Large intestine (tissue), 3 donors: ENCODE measurements around the gene INTS11. TPM values are rescaled to one million over a fixed set of nuclear protein-coding genes. Genes with fewer than 3 reads are reported as not detected.

Experiments used
- DNase-seq, 2 donors: peaks; one replicate each; pipeline versions ENCODE4 v3.0.0 to v3.0.0-alpha.2; 2013
- H3K27ac ChIP-seq: one replicate; pipeline ENCODE4 v1.5.1; 2013; ENCODE audit warnings: low read length
- H3K27me3 ChIP-seq: 2 replicates; pipeline ENCODE4 v1.6.1; 2013; ENCODE audit warnings: low read length; ENCODE audit not compliant: control insufficient read depth, insufficient read depth
- H3K36me3 ChIP-seq: 2 replicates; pipeline ENCODE4 v1.6.1; 2013; ENCODE audit warnings: low read length; ENCODE audit not compliant: control insufficient read depth, insufficient read depth
- H3K4me1 ChIP-seq: one replicate; pipeline ENCODE4 v1.6.1; 2013; ENCODE audit warnings: low read length; ENCODE audit not compliant: control insufficient read depth, insufficient read depth
- H3K4me3 ChIP-seq: one replicate; pipeline ENCODE4 v1.5.1; 2013; ENCODE audit warnings: low read length
- H3K9me3 ChIP-seq: one replicate; pipeline ENCODE4 v1.6.1; 2013; ENCODE audit warnings: mild to moderate bottlenecking, low read depth, low read length, moderate library complexity; ENCODE audit not compliant: control insufficient read depth
- WGBS: methylation state at CpG from one replicate; pipeline ENCODE4 v1.1.5; 2013; ENCODE audit warnings: low lambda C conversion rate; ENCODE audit not compliant: insufficient coverage; 5-methylcytosine and 5-hydroxymethylcytosine counted together
- polyA plus RNA-seq: library from polyadenylated mRNA; unstranded; fragments of 120-200 nt; gene quantifications from one replicate; pipeline ENCODE4 v1.2.1, GENCODE V29; 2013

Gene INTS11
- polyA plus RNA-seq, 1 donor = 147 TPM

GRCh38 chr1:1344655-1345361 is 20.3 kb upstream of the INTS11 start:
- Histone ChIP-seq H3K9me3 (no peaks in the 10 kb centered on the region), H3K27ac (no peak overlapping the region), H3K4me3 (no peak overlapping the region), H3K27me3 (no peaks in the 10 kb centered on the region), H3K4me1 (peaks cover 37% of the 10 kb centered on the region), H3K36me3 (peaks cover 24% of the 10 kb centered on the region)
- no CpG with 5 or more reads among the region's 15 CpGs for WGBS
- no peak for DNase-seq

GRCh38 chr1:1343811-1344421 is 19.5 kb upstream of the INTS11 start:
- Histone ChIP-seq H3K4me1 (peaks cover 37% of the 10 kb centered on the region), H3K36me3 (peaks cover 28% of the 10 kb centered on the region), H3K4me3 (no peak overlapping the region), H3K9me3 (no peaks in the 10 kb centered on the region), H3K27ac (no peak overlapping the region), H3K27me3 (no peaks in the 10 kb centered on the region)
- WGBS = no CpG with 5 or more reads among the region's 24 CpGs
- no peak for DNase-seq

- Histone ChIP-seq H3K27ac (no peak overlapping the region), H3K4me1 (peaks cover 32% of the 10 kb centered on the region), H3K27me3 (no peaks in the 10 kb centered on the region), H3K4me3 (no peak overlapping the region), H3K9me3 (peaks cover 4% of the 10 kb centered on the region), H3K36me3 (peaks cover 38% of the 10 kb centered on the region)
- no CpG with 5 or more reads among the region's 18 CpGs for WGBS
- no peak for DNase-seq
These were observed 18.2 kb upstream of the INTS11 start for GRCh38 chr1:1342584-1343115.

GRCh38 chr1:1342061-1342562 is 17.7 kb upstream of the INTS11 start:
- Histone ChIP-seq H3K9me3 (peaks cover 4% of the 10 kb centered on the region), H3K27me3 (no peaks in the 10 kb centered on the region), H3K4me1 (peaks cover 29% of the 10 kb centered on the region), H3K4me3 (no peak overlapping the region), H3K36me3 (peaks cover 43% of the 10 kb centered on the region), H3K27ac (no peak overlapping the region)
- no CpG with 5 or more reads among the region's 28 CpGs for WGBS
- no peak for DNase-seq

GRCh38 chr1:1341549-1342021 is 17.1 kb upstream of the INTS11 start:
- peaks cover 45% of the 10 kb centered on the region for H3K36me3 ChIP-seq
- H3K9me3 ChIP-seq = peaks cover 6% of the 10 kb centered on the region
- DNase-seq = no peak
- H3K4me1 ChIP-seq = peaks cover 23% of the 10 kb centered on the region
- H3K4me3 ChIP-seq = no peak overlapping the region
- WGBS = no CpG with 5 or more reads among the region's 17 CpGs
- H3K27me3 ChIP-seq = no peaks in the 10 kb centered on the region
- no peak overlapping the region for H3K27ac ChIP-seq

GRCh38 chr1:1340791-1341548 is 16.5 kb upstream of the INTS11 start:
- Histone ChIP-seq H3K27ac (no peak overlapping the region), H3K9me3 (peaks cover 7% of the 10 kb centered on the region), H3K36me3 (peaks cover 45% of the 10 kb centered on the region), H3K27me3 (no peaks in the 10 kb centered on the region), H3K4me3 (no peak overlapping the region), H3K4me1 (peaks cover 17% of the 10 kb centered on the region)
- DNase-seq = no peak
- no CpG with 5 or more reads among the region's 36 CpGs for WGBS

- H3K9me3 ChIP-seq = peaks cover 7% of the 10 kb centered on the region
- no peaks in the 10 kb centered on the region for H3K27me3 ChIP-seq
- WGBS = 100% methylated on average over 2 of the region's 23 CpGs
- peaks cover 9% of the 10 kb centered on the region for H3K4me1 ChIP-seq
- H3K27ac ChIP-seq = no peak overlapping the region
- no peak overlapping the region for H3K4me3 ChIP-seq
- no peak for DNase-seq
- peaks cover 50% of the 10 kb centered on the region for H3K36me3 ChIP-seq
These were observed 15.7 kb upstream of the INTS11 start for GRCh38 chr1:1340185-1340584.

- Histone ChIP-seq H3K9me3 (peaks cover 11% of the 10 kb centered on the region), H3K27ac (no peak overlapping the region), H3K4me1 (no peaks in the 10 kb centered on the region), H3K36me3 (peaks cover 51% of the 10 kb centered on the region), H3K4me3 (no peak overlapping the region), H3K27me3 (no peaks in the 10 kb centered on the region)
- WGBS = no CpG with 5 or more reads among the region's 36 CpGs
- DNase-seq = no peak
These were observed 13.8 kb upstream of the INTS11 start for GRCh38 chr1:1338278-1338677.

GRCh38 chr1:1337793-1338147 is 13.3 kb upstream of the INTS11 start:
- WGBS = no CpG with 5 or more reads among the region's 18 CpGs
- Histone ChIP-seq H3K36me3 (peaks cover 51% of the 10 kb centered on the region), H3K27ac (no peak overlapping the region), H3K4me3 (no peak overlapping the region), H3K27me3 (no peaks in the 10 kb centered on the region), H3K9me3 (peaks cover 11% of the 10 kb centered on the region), H3K4me1 (no peaks in the 10 kb centered on the region)
- DNase-seq = no peak
